HepG2 (cell line): ENCODE data around the gene SP5. TPM values are rescaled to one million over a fixed set of nuclear protein-coding genes. Genes with fewer than 3 reads are reported as not detected.

ENCODE experiments used
- CHCHD3 ChIP-seq: sonication (generic); formaldehyde crosslinking; IDR thresholded peaks from 2 replicates; pipeline ENCODE4 v1.8.0; 2022; ENCODE audit warnings: mild to moderate bottlenecking, missing genetic modification reagents, moderate library complexity
- DPF2 ChIP-seq: sonication (generic); formaldehyde crosslinking; IDR thresholded peaks from 2 replicates; pipeline ENCODE4 v1.4.0; 2020; ENCODE audit warnings: mild to moderate bottlenecking, low read depth, missing genetic modification reagents, borderline replicate concordance
- JUND ChIP-seq: sonication (generic); formaldehyde crosslinking; IDR thresholded peaks from 2 replicates; pipeline ENCODE4 v1.8.0; 2022; ENCODE audit warnings: mild to moderate bottlenecking, missing genetic modification reagents
- NCOR1 ChIP-seq: fragments of 200-600 bp; sonication (generic); IDR thresholded peaks from 2 replicates; pipeline ENCODE4 v1.7.0; 2017; ENCODE audit warnings: antibody characterized with exemption, low read length, borderline replicate concordance
- NR1H2 ChIP-seq: sonication (generic); formaldehyde crosslinking; IDR thresholded peaks from 2 replicates; pipeline ENCODE4 v1.8.1; 2022; ENCODE audit warnings: low read depth, missing genetic modification reagents, borderline replicate concordance
- PCBP2 ChIP-seq: fragments of 200-400 bp; formaldehyde crosslinking; optimal IDR thresholded peaks from 2 replicates; pipeline ENCODE3; 2018; ENCODE audit warnings: low read length, low read depth; ENCODE audit not compliant: poor library complexity, severe bottlenecking
- SKI ChIP-seq: fragments of 450-650 bp; IDR thresholded peaks from one replicate; pipeline ENCODE4 v1.6.1; 2018; ENCODE audit warnings: mild to moderate bottlenecking; ENCODE audit not compliant: partially characterized antibody
- SP1 ChIP-seq, 2 experiments: fragments of 450-650 bp in 1 of 2; sonication (generic) in 1 of 2; formaldehyde crosslinking in 1 of 2; IDR thresholded peaks; 2 replicates each; pipeline versions ENCODE4 v1.4.0 to v1.6.1; 2016 to 2020; ENCODE audit warnings: missing genetic modification reagents in 1 of 2
- ZKSCAN5 ChIP-seq: sonication (generic); formaldehyde crosslinking; IDR thresholded peaks from 2 replicates; pipeline ENCODE4 v1.5.1; 2020; ENCODE audit warnings: mild to moderate bottlenecking, missing genetic modification reagents
- ZNF234 ChIP-seq: sonication (generic); formaldehyde crosslinking; conservative IDR thresholded peaks from 2 replicates; pipeline ENCODE4 v1.5.1; 2020; ENCODE audit warnings: mild to moderate bottlenecking, missing genetic modification reagents
- ZNF274 ChIP-seq: sonication (generic); formaldehyde crosslinking; IDR thresholded peaks from 2 replicates; pipeline ENCODE4 v1.5.1; 2020; ENCODE audit warnings: mild to moderate bottlenecking, missing genetic modification reagents
- ZNF33A ChIP-seq: sonication (generic); formaldehyde crosslinking; IDR thresholded peaks from 2 replicates; pipeline ENCODE4 v1.5.1; 2020; ENCODE audit warnings: missing genetic modification reagents, mild to moderate bottlenecking, moderate library complexity, borderline replicate concordance
- ZNF33B ChIP-seq: sonication (generic); formaldehyde crosslinking; IDR thresholded peaks from 2 replicates; pipeline ENCODE4 v1.5.1; 2020; ENCODE audit warnings: mild to moderate bottlenecking, missing genetic modification reagents
- ZNF605 ChIP-seq: sonication (generic); formaldehyde crosslinking; IDR thresholded peaks from 2 replicates; pipeline ENCODE4 v1.8.0; 2022; ENCODE audit warnings: mild to moderate bottlenecking, missing genetic modification reagents
- ZNF75D ChIP-seq: sonication (generic); formaldehyde crosslinking; IDR thresholded peaks from 2 replicates; pipeline ENCODE4 v1.8.1; 2023; ENCODE audit warnings: missing genetic modification reagents, mild to moderate bottlenecking, borderline replicate concordance
- ZSCAN9 ChIP-seq: IDR thresholded peaks from 2 replicates; pipeline ENCODE4 v1.6.1; 2016; ENCODE audit warnings: borderline replicate concordance
- polyA plus RNA-seq, 8 experiments: library from polyadenylated mRNA; depleted of rRNA in 3 of 8; stranded (reverse) in 7 of 8; unstranded in 1 of 8; fragments of >200 nt; fragmentation: Illumina TruSeq in 4 of 8; extraction: Trizol in 4 of 8; gene quantifications; 2 replicates each; pipeline versions ENCODE4 v1.2.1 to v1.2.3, GENCODE V29; 2011 to 2016; ENCODE audit warnings: low read depth in 4 of 8, missing spikeins in 1 of 8, mixed read lengths in 1 of 8; ENCODE audit not compliant: insufficient read depth in 1 of 8
- total RNA-seq, 5 experiments: library from RNA; depleted of rRNA; stranded (reverse); fragments of >200 nt; fragmentation: Illumina TruSeq; extraction: Trizol; gene quantifications; 2 replicates each; pipeline ENCODE4 v1.2.3, GENCODE V29; 2016; ENCODE audit warnings: low read depth in 1 of 5
- TF ChIP-seq, protein P1 (sequence below): sonication (generic); formaldehyde crosslinking; IDR thresholded peaks from 2 replicates; pipeline ENCODE4 v1.4.0; 2020; ENCODE audit warnings: missing genetic modification reagents, borderline replicate concordance
- TF ChIP-seq, protein P2 (sequence below): sonication (generic); formaldehyde crosslinking; IDR thresholded peaks from 2 replicates; pipeline ENCODE4 v1.9.0; 2021; ENCODE audit warnings: missing genetic modification reagents, mild to moderate bottlenecking, borderline replicate concordance
- TF ChIP-seq, protein P3 (sequence below): sonication (generic); formaldehyde crosslinking; IDR thresholded peaks from 2 replicates; pipeline ENCODE4 v1.9.0; 2021; ENCODE audit warnings: missing genetic modification reagents, mild to moderate bottlenecking, borderline replicate concordance
- TF ChIP-seq, protein P4 (sequence below): sonication (generic); formaldehyde crosslinking; IDR thresholded peaks from 2 replicates; pipeline ENCODE4 v1.4.0; 2020; ENCODE audit warnings: missing genetic modification reagents

Gene SP5
- total and polyA plus RNA-seq, 2 of the 13 experiments (the other 11 are each of a cell fraction or from before 2014, with no cell fraction given): 50.8 to 119 TPM

DNA sequence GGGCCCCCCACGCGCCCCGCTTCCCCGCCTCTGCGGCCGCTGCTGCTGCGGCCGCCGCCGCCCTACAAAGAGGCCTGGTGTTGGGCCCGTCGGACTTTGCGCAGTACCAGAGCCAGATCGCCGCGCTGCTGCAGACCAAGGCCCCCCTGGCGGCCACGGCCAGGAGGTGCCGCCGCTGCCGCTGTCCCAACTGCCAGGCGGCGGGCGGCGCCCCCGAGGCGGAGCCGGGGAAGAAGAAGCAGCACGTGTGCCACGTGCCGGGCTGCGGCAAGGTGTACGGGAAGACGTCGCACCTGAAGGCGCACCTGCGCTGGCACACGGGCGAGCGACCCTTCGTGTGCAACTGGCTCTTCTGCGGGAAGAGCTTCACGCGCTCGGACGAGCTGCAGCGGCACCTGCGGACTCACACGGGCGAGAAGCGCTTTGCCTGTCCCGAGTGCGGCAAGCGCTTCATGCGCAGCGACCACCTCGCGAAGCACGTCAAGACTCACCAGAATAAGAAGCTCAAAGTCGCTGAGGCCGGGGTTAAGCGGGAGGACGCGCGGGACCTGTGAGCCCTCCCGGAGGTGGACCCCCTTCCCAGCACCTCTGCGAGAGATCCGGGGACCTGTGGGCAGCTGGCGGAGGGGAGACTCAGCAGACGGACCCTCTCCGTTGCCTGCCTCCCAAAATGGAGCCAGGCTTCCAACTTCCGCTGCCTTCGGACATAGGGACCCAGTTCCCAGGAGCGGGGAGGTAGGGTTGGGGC, 1.9 kb downstream of the SP5 start (continued):
- TF ChIP-seq, protein P1, sequence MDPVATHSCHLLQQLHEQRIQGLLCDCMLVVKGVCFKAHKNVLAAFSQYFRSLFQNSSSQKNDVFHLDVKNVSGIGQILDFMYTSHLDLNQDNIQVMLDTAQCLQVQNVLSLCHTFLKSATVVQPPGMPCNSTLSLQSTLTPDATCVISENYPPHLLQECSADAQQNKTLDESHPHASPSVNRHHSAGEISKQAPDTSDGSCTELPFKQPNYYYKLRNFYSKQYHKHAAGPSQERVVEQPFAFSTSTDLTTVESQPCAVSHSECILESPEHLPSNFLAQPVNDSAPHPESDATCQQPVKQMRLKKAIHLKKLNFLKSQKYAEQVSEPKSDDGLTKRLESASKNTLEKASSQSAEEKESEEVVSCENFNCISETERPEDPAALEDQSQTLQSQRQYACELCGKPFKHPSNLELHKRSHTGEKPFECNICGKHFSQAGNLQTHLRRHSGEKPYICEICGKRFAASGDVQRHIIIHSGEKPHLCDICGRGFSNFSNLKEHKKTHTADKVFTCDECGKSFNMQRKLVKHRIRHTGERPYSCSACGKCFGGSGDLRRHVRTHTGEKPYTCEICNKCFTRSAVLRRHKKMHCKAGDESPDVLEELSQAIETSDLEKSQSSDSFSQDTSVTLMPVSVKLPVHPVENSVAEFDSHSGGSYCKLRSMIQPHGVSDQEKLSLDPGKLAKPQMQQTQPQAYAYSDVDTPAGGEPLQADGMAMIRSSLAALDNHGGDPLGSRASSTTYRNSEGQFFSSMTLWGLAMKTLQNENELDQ (CRISPR knock-in tag): no peak
- TF ChIP-seq NR1H2: peak; percentile 95
- TF ChIP-seq SP1 (IDR thresholded peaks at IDR 0.05): no peak
- no peak; the same call in none of the 2 replicates for TF ChIP-seq SP1 (CRISPR knock-in tag; IDR thresholded peaks at IDR 0.05)
- no peak; the same call in 1 of the 2 replicates for TF ChIP-seq CHCHD3
- TF ChIP-seq ZNF605 (CRISPR knock-in tag): peak; percentile 85
- peak; percentile 75; the same call in 1 of the 2 replicates for TF ChIP-seq ZKSCAN5 (CRISPR knock-in tag)
- TF ChIP-seq ZNF75D (CRISPR knock-in tag): no peak
- TF ChIP-seq ZNF33B: peak; percentile 86; the same call in 1 of the 2 replicates
- peak; percentile 16; the same call in 1 of the 2 replicates for TF ChIP-seq ZNF234 (CRISPR knock-in tag)
- peak; percentile 62; the same call in 1 of the 2 replicates for TF ChIP-seq DPF2 (CRISPR knock-in tag)
- TF ChIP-seq, protein P2, sequence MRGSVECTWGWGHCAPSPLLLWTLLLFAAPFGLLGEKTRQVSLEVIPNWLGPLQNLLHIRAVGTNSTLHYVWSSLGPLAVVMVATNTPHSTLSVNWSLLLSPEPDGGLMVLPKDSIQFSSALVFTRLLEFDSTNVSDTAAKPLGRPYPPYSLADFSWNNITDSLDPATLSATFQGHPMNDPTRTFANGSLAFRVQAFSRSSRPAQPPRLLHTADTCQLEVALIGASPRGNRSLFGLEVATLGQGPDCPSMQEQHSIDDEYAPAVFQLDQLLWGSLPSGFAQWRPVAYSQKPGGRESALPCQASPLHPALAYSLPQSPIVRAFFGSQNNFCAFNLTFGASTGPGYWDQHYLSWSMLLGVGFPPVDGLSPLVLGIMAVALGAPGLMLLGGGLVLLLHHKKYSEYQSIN (CRISPR knock-in tag): 0 out of 2 replicates have a peak, but pooled peaks have one; percentile 29
- TF ChIP-seq, protein P3, sequence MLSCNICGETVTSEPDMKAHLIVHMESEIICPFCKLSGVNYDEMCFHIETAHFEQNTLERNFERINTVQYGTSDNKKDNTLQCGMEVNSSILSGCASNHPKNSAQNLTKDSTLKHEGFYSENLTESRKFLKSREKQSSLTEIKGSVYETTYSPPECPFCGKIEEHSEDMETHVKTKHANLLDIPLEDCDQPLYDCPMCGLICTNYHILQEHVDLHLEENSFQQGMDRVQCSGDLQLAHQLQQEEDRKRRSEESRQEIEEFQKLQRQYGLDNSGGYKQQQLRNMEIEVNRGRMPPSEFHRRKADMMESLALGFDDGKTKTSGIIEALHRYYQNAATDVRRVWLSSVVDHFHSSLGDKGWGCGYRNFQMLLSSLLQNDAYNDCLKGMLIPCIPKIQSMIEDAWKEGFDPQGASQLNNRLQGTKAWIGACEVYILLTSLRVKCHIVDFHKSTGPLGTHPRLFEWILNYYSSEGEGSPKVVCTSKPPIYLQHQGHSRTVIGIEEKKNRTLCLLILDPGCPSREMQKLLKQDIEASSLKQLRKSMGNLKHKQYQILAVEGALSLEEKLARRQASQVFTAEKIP (CRISPR knock-in tag): no peak
- peak; percentile 89 for TF ChIP-seq ZNF274 (CRISPR knock-in tag)
- TF ChIP-seq JUND: no peak
- TF ChIP-seq PCBP2: no peak
- TF ChIP-seq NCOR1: no peak
- peak; percentile 84 for TF ChIP-seq SKI
- TF ChIP-seq ZSCAN9 (CRISPR knock-in tag): peak; percentile 53; the same call in 1 of the 2 replicates
- TF ChIP-seq, protein P4, sequence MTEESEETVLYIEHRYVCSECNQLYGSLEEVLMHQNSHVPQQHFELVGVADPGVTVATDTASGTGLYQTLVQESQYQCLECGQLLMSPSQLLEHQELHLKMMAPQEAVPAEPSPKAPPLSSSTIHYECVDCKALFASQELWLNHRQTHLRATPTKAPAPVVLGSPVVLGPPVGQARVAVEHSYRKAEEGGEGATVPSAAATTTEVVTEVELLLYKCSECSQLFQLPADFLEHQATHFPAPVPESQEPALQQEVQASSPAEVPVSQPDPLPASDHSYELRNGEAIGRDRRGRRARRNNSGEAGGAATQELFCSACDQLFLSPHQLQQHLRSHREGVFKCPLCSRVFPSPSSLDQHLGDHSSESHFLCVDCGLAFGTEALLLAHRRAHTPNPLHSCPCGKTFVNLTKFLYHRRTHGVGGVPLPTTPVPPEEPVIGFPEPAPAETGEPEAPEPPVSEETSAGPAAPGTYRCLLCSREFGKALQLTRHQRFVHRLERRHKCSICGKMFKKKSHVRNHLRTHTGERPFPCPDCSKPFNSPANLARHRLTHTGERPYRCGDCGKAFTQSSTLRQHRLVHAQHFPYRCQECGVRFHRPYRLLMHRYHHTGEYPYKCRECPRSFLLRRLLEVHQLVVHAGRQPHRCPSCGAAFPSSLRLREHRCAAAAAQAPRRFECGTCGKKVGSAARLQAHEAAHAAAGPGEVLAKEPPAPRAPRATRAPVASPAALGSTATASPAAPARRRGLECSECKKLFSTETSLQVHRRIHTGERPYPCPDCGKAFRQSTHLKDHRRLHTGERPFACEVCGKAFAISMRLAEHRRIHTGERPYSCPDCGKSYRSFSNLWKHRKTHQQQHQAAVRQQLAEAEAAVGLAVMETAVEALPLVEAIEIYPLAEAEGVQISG (CRISPR knock-in tag): peak; percentile 71
- 0 out of 2 replicates have a peak, but pooled peaks have one; percentile 49 for TF ChIP-seq ZNF33A
